SK-N-SH (cell line): ENCODE measurements around the gene UBE2G2. TPM values are rescaled to one million over a fixed set of nuclear protein-coding genes. Genes with fewer than 3 reads are reported as not detected.
A peak's percentile ranks its signal among the peaks of the same experiment; 100 is the strongest.

ENCODE experiments used
- CTCF ChIA-PET: fragments of 300-600, 350-600 bp; formaldehyde crosslinking; extraction: SDS; loops from one replicate; lab custom pipeline; 2021; lab: Yijun Ruan, JAX
- POLR2A ChIA-PET: fragments of 350-600 bp; sonication (Branson Sonifier 250); formaldehyde crosslinking; extraction: SDS; loops from one replicate; lab custom pipeline; 2020; ENCODE audit warnings: antibody characterized with exemption, inconsistent platforms; lab: Yijun Ruan, JAX
- DNase-seq: peaks from one replicate; pipeline ENCODE4 v3.0.0; 2012
- H2AFZ ChIP-seq: fragments of 200-600 bp; sonication (generic); 2 replicates; pipeline ENCODE4 v1.8.1; 2016; ENCODE audit warnings: antibody characterized with exemption, mild to moderate bottlenecking, low read depth
- H3F3A ChIP-seq: fragments of 200-600 bp; sonication (generic); replicated peaks from 2 replicates; pipeline ENCODE3; 2016; ENCODE audit warnings: antibody characterized with exemption, mild to moderate bottlenecking; ENCODE audit not compliant: insufficient read depth
- H3K27ac ChIP-seq, 2 experiments: fragments of 200-500 bp in 1 of 2; fragments of 200-600 bp in 1 of 2; sonication (Bioruptor generic) in 1 of 2; sonication (generic), shearing (Covaris generic) in 1 of 2; 2 replicates each; pipeline versions ENCODE4 v1.5.1 to v1.6.1; 2014 to 2016; ENCODE audit warnings: low read depth in 2 of 2, inconsistent platforms in 1 of 2, low read length in 1 of 2, mild to moderate bottlenecking in 1 of 2, mixed read lengths in 1 of 2
- H3K27me3 ChIP-seq: fragments of 200-600 bp; sonication (generic), shearing (Covaris generic); 2 replicates; pipeline ENCODE4 v1.6.1; 2016; ENCODE audit warnings: mixed run types; ENCODE audit not compliant: insufficient read depth
- H3K36me3 ChIP-seq, 2 experiments: fragments of 200-500 bp in 1 of 2; fragments of 200-600 bp in 1 of 2; sonication (Bioruptor generic) in 1 of 2; sonication (generic) in 1 of 2; replicated peaks in 1 of 2; 2 replicates each; pipeline versions ENCODE3 to v1.5.1; 2014 to 2016; ENCODE audit warnings: low read length in 1 of 2, mild to moderate bottlenecking in 1 of 2; ENCODE audit not compliant: insufficient read depth in 2 of 2, control insufficient read depth in 1 of 2
- H3K4me1 ChIP-seq, 2 experiments: fragments of 200-500 bp in 1 of 2; fragments of 200-600 bp in 1 of 2; sonication (Bioruptor generic) in 1 of 2; sonication (generic), shearing (Covaris generic) in 1 of 2; 2 replicates each; pipeline versions ENCODE4 v1.5.1 to v1.6.1; 2014 to 2016; ENCODE audit warnings: low read depth in 1 of 2, low read length in 1 of 2, mixed run types in 1 of 2; ENCODE audit not compliant: insufficient read depth in 2 of 2, control insufficient read depth in 1 of 2
- H3K4me2 ChIP-seq: fragments of 200-600 bp; sonication (generic), shearing (Covaris generic); 2 replicates; pipeline ENCODE4 v1.6.1; 2017; ENCODE audit warnings: mixed run types
- H3K4me3 ChIP-seq, 2 experiments: fragments of 200-500 bp in 1 of 2; fragments of 200-600 bp in 1 of 2; sonication (Bioruptor generic) in 1 of 2; sonication (generic), shearing (Covaris generic) in 1 of 2; 2 replicates each; pipeline versions ENCODE4 v1.5.1 to v1.8.1; 2014 to 2016; ENCODE audit warnings: low read depth in 2 of 2, inconsistent platforms in 1 of 2, low read length in 1 of 2, mild to moderate bottlenecking in 1 of 2, mixed read lengths in 1 of 2, moderate library complexity in 1 of 2
- H3K79me2 ChIP-seq: fragments of 200-600 bp; sonication (generic); 2 replicates; pipeline ENCODE4 v1.8.1; 2017; ENCODE audit warnings: mild to moderate bottlenecking; ENCODE audit not compliant: insufficient read depth
- H3K9ac ChIP-seq: fragments of 200-600 bp; sonication (generic); 2 replicates; pipeline ENCODE4 v1.6.1; 2017; ENCODE audit warnings: mixed run types
- H3K9me2 ChIP-seq: fragments of 200-600 bp; sonication (generic); 2 replicates; pipeline ENCODE4 v1.6.1; 2017; ENCODE audit warnings: mixed run types
- H3K9me3 ChIP-seq: fragments of 200-600 bp; sonication (generic); 2 replicates; pipeline ENCODE4 v1.6.1; 2017; ENCODE audit warnings: mixed run types, mild to moderate bottlenecking, moderate library complexity
- H4K20me1 ChIP-seq: fragments of 200-600 bp; sonication (generic); 2 replicates; pipeline ENCODE4 v1.6.1; 2017; ENCODE audit warnings: mild to moderate bottlenecking, mixed run types; ENCODE audit not compliant: insufficient read depth
- CHD2 ChIP-seq: fragments of 150-350 bp; IDR thresholded peaks from 2 replicates; pipeline ENCODE4 v1.6.1; 2018; ENCODE audit warnings: low read length; ENCODE audit not compliant: partially characterized antibody
- EP300 ChIP-seq, 2 experiments: IDR thresholded peaks; 2 replicates each; pipeline versions ENCODE4 v1.4.0 to v1.6.1; 2012; ENCODE audit warnings: borderline replicate concordance in 1 of 2, low read depth in 1 of 2, low read length in 1 of 2
- EZH2phosphoT487 ChIP-seq: fragments of 200-600 bp; sonication (generic); IDR thresholded peaks from 2 replicates; pipeline ENCODE4 v1.6.1; 2017; ENCODE audit warnings: low read depth, mixed run types, mild to moderate bottlenecking, antibody characterized with exemption, moderate library complexity, borderline replicate concordance
- FOSL2 ChIP-seq: IDR thresholded peaks from 2 replicates; pipeline ENCODE4 v1.4.0; 2012; ENCODE audit warnings: low read depth, mild to moderate bottlenecking, moderate library complexity, borderline replicate concordance
- FOXM1 ChIP-seq: IDR thresholded peaks from 2 replicates; pipeline ENCODE4 v1.4.0; 2012; ENCODE audit warnings: low read depth, mild to moderate bottlenecking
- GABPA ChIP-seq: IDR thresholded peaks from 2 replicates; pipeline ENCODE4 v1.4.0; 2012; ENCODE audit warnings: low read depth, mild to moderate bottlenecking
- JUND ChIP-seq: IDR thresholded peaks from 2 replicates; pipeline ENCODE4 v1.4.0; 2012
- MEF2A ChIP-seq: IDR thresholded peaks from 2 replicates; pipeline ENCODE4 v1.4.0; 2012; ENCODE audit warnings: low read depth, borderline replicate concordance
- MXI1 ChIP-seq: IDR thresholded peaks from 2 replicates; pipeline ENCODE4 v1.6.1; 2012; ENCODE audit warnings: mild to moderate bottlenecking, low read depth, low read length, improper control_type of control experiment
- NFIC ChIP-seq: IDR thresholded peaks from 2 replicates; pipeline ENCODE4 v1.4.0; 2012; ENCODE audit warnings: borderline replicate concordance
- NRF1 ChIP-seq: IDR thresholded peaks from 2 replicates; pipeline ENCODE4 v1.6.1; 2012; ENCODE audit warnings: low read depth, mild to moderate bottlenecking, low read length
- RCOR1 ChIP-seq: fragments of 150-350 bp; IDR thresholded peaks from 2 replicates; pipeline ENCODE4 v1.6.1; 2017; ENCODE audit warnings: antibody characterized with exemption, low read length
- RFX5 ChIP-seq: IDR thresholded peaks from 2 replicates; pipeline ENCODE4 v1.6.1; 2012; ENCODE audit warnings: mild to moderate bottlenecking, improper control_type of control experiment, low read length
- RXRA ChIP-seq: IDR thresholded peaks from 2 replicates; pipeline ENCODE4 v1.4.0; 2012; ENCODE audit warnings: low read depth, mild to moderate bottlenecking, borderline replicate concordance
- TAF1 ChIP-seq: IDR thresholded peaks from 2 replicates; pipeline ENCODE4 v1.6.1; 2012; ENCODE audit warnings: low read depth, mild to moderate bottlenecking, low read length, moderate library complexity, borderline replicate concordance
- TCF12 ChIP-seq: IDR thresholded peaks from 2 replicates; pipeline ENCODE4 v1.4.0; 2012
- TEAD4 ChIP-seq: IDR thresholded peaks from 2 replicates; pipeline ENCODE4 v1.4.0; 2012; ENCODE audit warnings: mild to moderate bottlenecking, borderline replicate concordance; ENCODE audit not compliant: insufficient read depth
- WGBS: methylation state at CpG from one replicate; pipeline ENCODE4 v1.1.6; 2017; ENCODE audit warnings: low lambda C conversion rate; 5-methylcytosine and 5-hydroxymethylcytosine counted together
- polyA plus RNA-seq, 3 experiments: library from polyadenylated mRNA; depleted of rRNA; stranded (reverse); fragments of >200 nt; gene quantifications; 2 replicates each; pipeline ENCODE4 v1.2.3, GENCODE V29; 2012
- TF ChIP-seq, protein P1 (sequence below): IDR thresholded peaks from 2 replicates; pipeline ENCODE4 v1.4.0; 2012; ENCODE audit warnings: low read depth
- TF ChIP-seq, protein P2 (sequence below): fragments of 200-600 bp; sonication (generic); IDR thresholded peaks from 2 replicates; pipeline ENCODE4 v1.6.1; 2017; ENCODE audit warnings: antibody characterized with exemption, mild to moderate bottlenecking, moderate library complexity

UBE2G2 gene
- polyA plus RNA-seq, 1 of the 3 experiments (the other 2 are of a cell fraction): 129 TPM

DNA sequence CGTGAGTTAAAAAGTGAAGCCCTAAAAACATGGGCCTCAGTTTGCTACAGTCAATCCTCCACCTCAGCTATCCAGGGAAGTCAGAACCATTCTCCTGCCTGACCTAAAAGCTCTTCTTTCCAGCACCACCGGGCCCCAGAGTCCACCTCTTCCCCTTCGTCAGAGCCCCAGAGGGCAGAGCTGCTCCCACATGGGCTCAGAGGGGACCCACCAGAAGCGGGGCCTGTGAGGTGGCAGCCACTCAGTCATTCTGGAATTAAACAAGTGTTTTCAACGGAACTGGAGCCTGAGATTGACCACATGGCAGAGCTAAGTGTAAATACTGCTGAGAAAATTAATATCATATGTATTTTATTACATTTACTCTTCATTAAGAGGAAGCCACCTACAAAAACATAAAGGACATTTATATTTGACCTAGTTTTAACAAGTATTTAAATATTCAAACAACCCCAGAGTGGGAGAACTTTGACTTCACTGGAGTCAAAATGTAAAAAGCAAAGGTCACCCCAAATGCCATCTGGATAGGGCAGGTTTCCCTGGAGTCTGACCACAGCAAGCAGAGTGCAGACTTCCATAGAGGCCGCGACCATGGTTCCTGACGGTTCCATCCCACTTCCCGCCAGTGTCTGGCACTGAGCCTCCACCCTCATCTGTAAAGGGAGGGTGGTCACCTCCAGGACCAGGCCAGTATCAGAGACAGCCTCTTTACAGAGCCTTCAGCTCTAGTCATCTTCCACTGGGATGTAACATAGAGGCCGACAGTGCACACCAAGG is 14.4 kb upstream of the UBE2G2 start:
- H3F3A ChIP-seq: peaks cover 6% of the 10 kb centered on the region
- H4K20me1 ChIP-seq: peaks cover 53% of the 10 kb centered on the region
- peaks cover 8 to 28% of the 10 kb centered on the region in 2 experiments; a peak in 3 of 4 replicates for H3K4me1 ChIP-seq
- H3K27me3 ChIP-seq: no peaks in the 10 kb centered on the region
- ChIA-PET POLR2A (interaction anchor here (0.5 to 3.0 kb wide), 3 partner anchors 12 to 124 kb away, joined by 3 to 14 read pairs (median 11); partner anchors contain the start of gene UBE2G2), CTCF (interaction anchor here (0.5 to 3.0 kb wide), 7 partner anchors 10 to 306 kb away, joined by 3 to 22 read pairs (median 3); partner anchors contain the start of gene UBE2G2)
- H3K79me2 ChIP-seq: peaks cover 64% of the 10 kb centered on the region
- H3K9me2 ChIP-seq: no peaks in the 10 kb centered on the region
- no peak overlapping the region for H2AFZ ChIP-seq
- H3K4me2 ChIP-seq: peak overlapping the region; percentile 47; the same call in 1 of the 2 replicates
- H3K36me3 ChIP-seq: peaks cover 0 to 8% of the 10 kb centered on the region in 2 experiments
- 75% methylated on average over 7 of the region's 10 CpGs for WGBS
- DNase-seq: peak; percentile 74
- H3K9ac ChIP-seq: no peak overlapping the region
- TF ChIP-seq CHD2 (peak; percentile 10), MXI1 (peak; percentile 33; the same call in 1 of the 2 replicates), EP300 (IDR thresholded peaks at IDR 0.05; ENCODE audit: borderline replicate concordance in 1 of 2, low read depth in 1 of 2, low read length in 1 of 2) (peak in 1 of 2 experiments; percentile 13; a peak in 1 of 4 replicates), NFIC (no peak), FOXM1 (no peak)
- H3K4me3 ChIP-seq: no peak overlapping the region; a peak in 1 of 4 replicates
- H3K9me3 ChIP-seq: no peaks in the 10 kb centered on the region
- H3K27ac ChIP-seq: peak overlapping the region in 1 of 2 experiments; percentile 88; a peak in 2 of 4 replicates

DNA sequence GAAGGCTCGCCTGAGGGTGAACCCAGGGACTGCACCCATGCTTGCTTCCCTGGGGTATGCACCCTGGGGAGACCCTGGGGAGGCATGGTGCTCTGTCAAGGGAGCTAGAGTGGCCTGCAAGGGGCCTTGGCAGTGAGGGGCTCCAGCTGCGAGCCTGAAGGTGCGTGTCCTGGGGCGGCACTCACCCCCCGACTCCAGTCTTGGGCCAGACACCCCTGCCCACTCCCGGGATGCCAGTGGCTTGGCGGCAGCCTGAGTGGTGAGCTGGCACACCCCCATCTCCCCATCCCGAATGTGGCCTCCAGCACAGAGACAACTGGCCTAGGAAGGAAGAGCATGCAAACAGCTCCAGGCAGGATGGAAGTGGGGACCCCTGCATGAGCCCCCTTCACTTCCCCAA is 13.6 kb upstream of the UBE2G2 start:
- no peaks in the 10 kb centered on the region for H3K9me3 ChIP-seq
- no peak overlapping the region for H2AFZ ChIP-seq
- H3K36me3 ChIP-seq: peaks cover 0 to 9% of the 10 kb centered on the region in 2 experiments
- H3K27ac ChIP-seq: peak overlapping the region in 1 of 2 experiments; percentile 88; a peak in 2 of 4 replicates
- H3K9ac ChIP-seq: no peak overlapping the region
- DNase-seq: no peak
- ChIA-PET POLR2A (interaction anchor here (1.5 to 3.0 kb wide), 2 partner anchors 11 to 14 kb away, joined by 11 to 14 read pairs; partner anchors contain the start of gene UBE2G2), CTCF (interaction anchor here (1.0 to 3.0 kb wide), 7 partner anchors 9 to 306 kb away, joined by 3 to 22 read pairs (median 4); partner anchors contain the start of gene UBE2G2)
- no peaks in the 10 kb centered on the region for H3K27me3 ChIP-seq
- H3K4me2 ChIP-seq: 0 out of 2 replicates have a peak overlapping the region, but pooled peaks have one; percentile 47
- peaks cover 72% of the 10 kb centered on the region for H3K79me2 ChIP-seq
- H3K4me1 ChIP-seq: peaks cover 8 to 28% of the 10 kb centered on the region in 2 experiments; a peak in 3 of 4 replicates
- H3K4me3 ChIP-seq: no peak overlapping the region
- H3K9me2 ChIP-seq: no peaks in the 10 kb centered on the region
- no peak for TF ChIP-seq TAF1
- no peak for TF ChIP-seq FOSL2
- no peak for TF ChIP-seq GABPA
- no peak for TF ChIP-seq EZH2phosphoT487
- TF ChIP-seq, protein P1, sequence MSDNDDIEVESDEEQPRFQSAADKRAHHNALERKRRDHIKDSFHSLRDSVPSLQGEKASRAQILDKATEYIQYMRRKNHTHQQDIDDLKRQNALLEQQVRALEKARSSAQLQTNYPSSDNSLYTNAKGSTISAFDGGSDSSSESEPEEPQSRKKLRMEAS: no peak
- TF ChIP-seq, protein P2, sequence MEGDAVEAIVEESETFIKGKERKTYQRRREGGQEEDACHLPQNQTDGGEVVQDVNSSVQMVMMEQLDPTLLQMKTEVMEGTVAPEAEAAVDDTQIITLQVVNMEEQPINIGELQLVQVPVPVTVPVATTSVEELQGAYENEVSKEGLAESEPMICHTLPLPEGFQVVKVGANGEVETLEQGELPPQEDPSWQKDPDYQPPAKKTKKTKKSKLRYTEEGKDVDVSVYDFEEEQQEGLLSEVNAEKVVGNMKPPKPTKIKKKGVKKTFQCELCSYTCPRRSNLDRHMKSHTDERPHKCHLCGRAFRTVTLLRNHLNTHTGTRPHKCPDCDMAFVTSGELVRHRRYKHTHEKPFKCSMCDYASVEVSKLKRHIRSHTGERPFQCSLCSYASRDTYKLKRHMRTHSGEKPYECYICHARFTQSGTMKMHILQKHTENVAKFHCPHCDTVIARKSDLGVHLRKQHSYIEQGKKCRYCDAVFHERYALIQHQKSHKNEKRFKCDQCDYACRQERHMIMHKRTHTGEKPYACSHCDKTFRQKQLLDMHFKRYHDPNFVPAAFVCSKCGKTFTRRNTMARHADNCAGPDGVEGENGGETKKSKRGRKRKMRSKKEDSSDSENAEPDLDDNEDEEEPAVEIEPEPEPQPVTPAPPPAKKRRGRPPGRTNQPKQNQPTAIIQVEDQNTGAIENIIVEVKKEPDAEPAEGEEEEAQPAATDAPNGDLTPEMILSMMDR: no peak
- no peak for TF ChIP-seq RFX5
- TF ChIP-seq RCOR1: no peak
- no peak for TF ChIP-seq RXRA
- TF ChIP-seq MEF2A: no peak
- TF ChIP-seq TEAD4: no peak
- TF ChIP-seq NRF1: no peak
- no peak for TF ChIP-seq JUND
- TF ChIP-seq EP300 (IDR thresholded peaks at IDR 0.05; ENCODE audit: borderline replicate concordance in 1 of 2, low read depth in 1 of 2, low read length in 1 of 2): no peak
- no peak for TF ChIP-seq FOXM1
- TF ChIP-seq NFIC: no peak
- no peak for TF ChIP-seq TCF12
- WGBS: 100% methylated on average over 1 of the region's 8 CpGs
- peaks cover 61% of the 10 kb centered on the region for H4K20me1 ChIP-seq
- peaks cover 6% of the 10 kb centered on the region for H3F3A ChIP-seq
